Smooth muscle cell (in vitro differentiated cells): Measurements from ENCODE around the gene TFCP2. TPM values are rescaled to one million over a fixed set of nuclear protein-coding genes. Genes with fewer than 3 reads are reported as not detected.

Experiments used
- DNase-seq: peaks from one replicate; lab custom pipeline; 2025; ENCODE audit not compliant: unreplicated experiment; lab: John Stamatoyannopoulos, UW
- H2AFZ ChIP-seq: fragments of 200-600 bp; sonication (generic); 2 replicates; pipeline ENCODE4 v1.6.0; 2016; ENCODE audit warnings: antibody characterized with exemption, low read depth, mild to moderate bottlenecking
- H3F3A ChIP-seq: fragments of 200-600 bp; sonication (generic); 2 replicates; pipeline ENCODE4 v1.6.0; 2017; ENCODE audit warnings: antibody characterized with exemption, low read depth
- H3K27ac ChIP-seq: fragments of 200-600 bp; sonication (generic); 2 replicates; pipeline ENCODE4 v1.5.1; 2016; ENCODE audit warnings: low read depth, mild to moderate bottlenecking
- H3K27me3 ChIP-seq: fragments of 200-600 bp; sonication (generic); 2 replicates; pipeline ENCODE4 v1.6.1; 2016; ENCODE audit warnings: low read depth, mild to moderate bottlenecking
- H3K36me3 ChIP-seq: fragments of 200-600 bp; sonication (generic); 2 replicates; pipeline ENCODE4 v1.5.1; 2016; ENCODE audit warnings: low read depth
- H3K4me1 ChIP-seq: fragments of 200-600 bp; sonication (generic); 2 replicates; pipeline ENCODE4 v1.5.1; 2016; ENCODE audit warnings: low read depth
- H3K4me2 ChIP-seq: fragments of 200-600 bp; sonication (generic); 2 replicates; pipeline ENCODE4 v1.6.0; 2016; ENCODE audit warnings: mild to moderate bottlenecking
- H3K4me3 ChIP-seq: fragments of 200-600 bp; sonication (generic); 2 replicates; pipeline ENCODE4 v1.5.1; 2016; ENCODE audit warnings: mild to moderate bottlenecking
- H3K79me2 ChIP-seq: fragments of 200-600 bp; sonication (generic); 2 replicates; pipeline ENCODE4 v1.6.0; 2016; ENCODE audit warnings: low read depth, mild to moderate bottlenecking
- H3K9ac ChIP-seq: fragments of 200-600 bp; sonication (generic); 2 replicates; pipeline ENCODE4 v1.6.0; 2016; ENCODE audit warnings: low read depth
- H3K9me3 ChIP-seq: fragments of 200-600 bp; sonication (generic); replicated peaks from 2 replicates; pipeline ENCODE4 v1.5.1; 2016; ENCODE audit warnings: low read depth
- H4K20me1 ChIP-seq: fragments of 200-600 bp; sonication (generic); 2 replicates; pipeline ENCODE4 v1.6.0; 2016; ENCODE audit warnings: low read depth
- CTCF ChIP-seq: fragments of 200-600 bp; sonication (generic); IDR thresholded peaks from 2 replicates; pipeline ENCODE4 v1.5.1; 2017; ENCODE audit warnings: borderline replicate concordance, mild to moderate bottlenecking, antibody characterized with exemption; ENCODE audit not compliant: insufficient read depth, poor library complexity, severe bottlenecking
- WGBS: methylation state at CpG from one replicate; pipeline ENCODE4 v1.1.7; 2016; ENCODE audit warnings: low lambda C conversion rate; 5-methylcytosine and 5-hydroxymethylcytosine counted together
- polyA plus RNA-seq: library from polyadenylated mRNA; unstranded; fragments of >200 nt; fragmentation: Nextera tagmentation; extraction: Ambion mirVana; gene quantifications from 2 replicates; pipeline ENCODE4 v1.2.1, GENCODE V29; 2016
- total RNA-seq: library from RNA; depleted of rRNA; stranded (reverse); fragments of >200 nt; gene quantifications from 2 replicates; pipeline ENCODE4 v1.2.3, GENCODE V29; 2014

Gene TFCP2
- total and polyA plus RNA-seq, 2 experiments from 2014 or later, result 12.4 to 16.2 TPM

DNA sequence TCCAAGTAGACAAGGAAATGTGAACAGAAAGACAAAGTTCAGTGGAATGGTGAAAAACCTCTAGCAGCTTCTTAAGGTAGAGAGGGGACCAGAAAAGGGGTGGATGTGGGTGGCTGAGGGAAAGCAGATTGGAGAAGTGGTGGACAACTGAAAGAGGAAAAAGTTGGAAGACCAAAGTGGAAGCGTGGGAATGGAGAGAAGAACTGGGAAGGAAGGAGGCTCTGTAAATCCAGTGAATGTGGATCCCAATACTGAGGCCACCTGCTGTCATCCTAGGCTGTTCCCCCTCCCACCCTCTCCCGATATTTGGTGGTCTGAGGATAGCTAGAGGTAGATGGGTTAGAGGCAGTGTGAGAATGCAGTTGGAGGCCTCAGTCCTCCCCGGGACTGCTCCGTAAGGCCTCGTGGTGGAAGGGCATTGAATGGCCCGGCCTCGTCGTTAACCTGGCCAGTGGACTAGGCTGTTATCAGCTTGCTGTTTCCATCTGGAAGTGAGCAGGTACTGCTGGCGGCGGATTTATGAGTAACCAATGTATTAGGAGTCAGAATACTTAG, 45.7 kb upstream of the TFCP2 start:
- H3K4me1 ChIP-seq, result no peaks in the 10 kb centered on the region
- no peak for DNase-seq
- peak overlapping the region; percentile 84 for H3K4me2 ChIP-seq
- 54% methylated on average over 10 of the region's 10 CpGs for WGBS
- no peaks in the 10 kb centered on the region for H3K27me3 ChIP-seq
- peak overlapping the region; percentile 45 for H3K27ac ChIP-seq
- no peaks in the 10 kb centered on the region for H3K36me3 ChIP-seq
- H4K20me1 ChIP-seq, result no peaks in the 10 kb centered on the region
- H3F3A ChIP-seq, result peaks cover 5% of the 10 kb centered on the region
- peaks cover 13% of the 10 kb centered on the region for H3K79me2 ChIP-seq
- TF ChIP-seq CTCF, result no peak
- peak overlapping the region; percentile 93 for H3K9ac ChIP-seq
- no peaks in the 10 kb centered on the region for H3K9me3 ChIP-seq
- peak overlapping the region; percentile 99 for H3K4me3 ChIP-seq
- peak overlapping the region; percentile 86 for H2AFZ ChIP-seq

GRCh38 chr12:51217968-51218606, 45.2 kb upstream of the TFCP2 start, which contains the start of gene POU6F1:
Gene POU6F1 (minus strand): TSS chr12:51218062. CDS start chr12:51206836, 11,226 bp downstream.
- 6% methylated on average over 20 of the region's 35 CpGs for WGBS
- DNase-seq, result peak; percentile 43

GRCh38 chr12:51217133-51217967, 44.4 kb upstream of the TFCP2 start:
- Histone ChIP-seq H3K27me3 (no peaks in the 10 kb centered on the region), H3K4me2 (peak overlapping the region; percentile 84), H3K9me3 (no peaks in the 10 kb centered on the region), H3K9ac (peak overlapping the region; percentile 93), H3K79me2 (peaks cover 13% of the 10 kb centered on the region), H3F3A (peaks cover 5% of the 10 kb centered on the region), H3K27ac (peak overlapping the region; percentile 45), H3K4me1 (no peaks in the 10 kb centered on the region), H3K36me3 (no peaks in the 10 kb centered on the region), H3K4me3 (peak overlapping the region; percentile 99), H4K20me1 (no peaks in the 10 kb centered on the region), H2AFZ (peak overlapping the region; percentile 94)
- peak; percentile 43 for DNase-seq
- TF ChIP-seq CTCF, result peak; percentile 15
- WGBS, result 2% methylated on average over 27 of the region's 81 CpGs

More at GRCh38 chr12:51217968-51218606, 45.2 kb upstream of the TFCP2 start, which contains the start of gene POU6F1:
- Histone ChIP-seq H2AFZ (peak within 1 kb of the TSS; percentile 94), H4K20me1 (no peaks in the 10 kb centered on the region), H3K9ac (peak within 1 kb of the TSS; percentile 93), H3K27ac (peak within 1 kb of the TSS; percentile 45), H3K4me2 (peak within 1 kb of the TSS; percentile 84), H3K9me3 (no peaks in the 10 kb centered on the region), H3K36me3 (no peaks in the 10 kb centered on the region), H3K4me3 (peak within 1 kb of the TSS; percentile 99), H3K79me2 (peaks cover 13% of the 10 kb centered on the region), H3F3A (peaks cover 5% of the 10 kb centered on the region), H3K27me3 (no peaks in the 10 kb centered on the region), H3K4me1 (no peaks in the 10 kb centered on the region)
- TF ChIP-seq CTCF, result peak; percentile 40
